SH-SY5Y (cell line): ENCODE data around the gene NDUFAF5.

ENCODE experiments used
- GATA2 ChIP-seq: IDR thresholded peaks from 2 replicates; pipeline ENCODE4 v1.6.1; 2011; ENCODE audit warnings: mild to moderate bottlenecking, low read depth, low read length
- GATA3 ChIP-seq: IDR thresholded peaks from 2 replicates; pipeline ENCODE4 v1.6.1; 2011; ENCODE audit warnings: low read depth, mild to moderate bottlenecking, low read length, moderate library complexity

GRCh38 chr20:13817342-13817741 lies 32.5 kb downstream of the NDUFAF5 start:
- TF ChIP-seq GATA2: no peak
- no peak for TF ChIP-seq GATA3
